Psoas muscle (tissue), 8 donors: Measurements from ENCODE around the gene PPP3R2. TPM values are rescaled to one million over a fixed set of nuclear protein-coding genes. Genes with fewer than 3 reads are reported as not detected.

Experiments used
- ATAC-seq, 4 donors: fragments of 200-7000 bp; cut with Tn5 transposase; one replicate each; pipeline ENCODE4 v1.9.1; 2020; ENCODE audit warnings: moderate library complexity in 3 of 4, mild to moderate bottlenecking in 2 of 4
- DNase-seq, 2 donors: peaks; one replicate each; pipeline ENCODE4 v3.0.0-alpha.2; 2020
- H3K27ac ChIP-seq: fragments of 200-600 bp; one replicate; pipeline ENCODE4 v1.8.0; 2022
- H3K27me3 ChIP-seq, 3 donors: fragments of 200-600 bp in 1 of 3; one replicate each; pipeline versions ENCODE4 v1.6.1 to v1.8.0; 2013 to 2022; ENCODE audit warnings: low read length in 2 of 3, mild to moderate bottlenecking in 2 of 3, moderate library complexity in 1 of 3; ENCODE audit not compliant: insufficient read depth in 3 of 3
- H3K36me3 ChIP-seq, 2 donors: fragments of 200-600 bp in 1 of 2; one replicate each; pipeline versions ENCODE4 v1.6.1 to v1.8.0; 2013 to 2022; ENCODE audit warnings: low read depth in 1 of 2, mild to moderate bottlenecking in 1 of 2, moderate library complexity in 1 of 2; ENCODE audit not compliant: insufficient read depth in 1 of 2
- H3K4me1 ChIP-seq: fragments of 200-600 bp; one replicate; pipeline ENCODE4 v1.8.0; 2022
- H3K4me3 ChIP-seq: fragments of 200-600 bp; one replicate; pipeline ENCODE4 v1.8.0; 2022; ENCODE audit warnings: mild to moderate bottlenecking
- H3K9me3 ChIP-seq: fragments of 200-600 bp; one replicate; pipeline ENCODE4 v1.8.0; 2022
- CTCF ChIP-seq: fragments of 200-600 bp; IDR thresholded peaks from one replicate; pipeline ENCODE4 v1.8.0; 2022; ENCODE audit warnings: antibody characterized with exemption
- WGBS, 3 donors: extraction: QIAGEN DNeasy Blood & Tissue Kit; methylation state at CpG; one replicate each; pipeline versions ENCODE4 v1.1.6 to v1.1.7; 2013; 5-methylcytosine and 5-hydroxymethylcytosine counted together
- intact Hi-C, 2 donors: fragments of 100-400 bp; cut with DNase I; formaldehyde crosslinking; loops; one replicate each; pipeline versions ENCODE4 v1.11.0 to v1.14.2; 2022
- long read RNA-seq, 2 donors: library from polyadenylated mRNA; unstranded; transcript quantifications; one replicate each; pipeline ENCODE4 v2.0.0, GENCODE V29; 2021
- polyA plus RNA-seq, 3 donors: library from polyadenylated mRNA; stranded (reverse); fragments of 200-250 nt; gene quantifications; one replicate each; pipeline ENCODE4 v1.2.3, GENCODE V29; 2013
- total RNA-seq, 4 donors: library from RNA; stranded (reverse); fragmentation: NEBNext Ultra II Directional in 2 of 4; extraction: Animal tissue kit (Norgen Biotek cat#: 25700) in 2 of 4; gene quantifications; one replicate each; pipeline versions ENCODE4 v1.2.1 to v1.2.4, GENCODE V29; 2021 to 2023
- donor health status: healthy with polysubstance abuse.
- donor health status: DM: no; HTN: no; CAD: no; lungs with moderate emphysema.
- donor health status: Bipolar disorder and iron deficiency.
- donor health status: healthy.
- donor health status: DM: yes; HTN: yes; CAD: no.
- donor health status: DM: no; HTN: no; CAD: no.
- donor health status: DM: no; HTN: no; CAD: no.
- donor health status: DM: yes; HTN: yes; CAD: no.

Gene PPP3R2, protein sequence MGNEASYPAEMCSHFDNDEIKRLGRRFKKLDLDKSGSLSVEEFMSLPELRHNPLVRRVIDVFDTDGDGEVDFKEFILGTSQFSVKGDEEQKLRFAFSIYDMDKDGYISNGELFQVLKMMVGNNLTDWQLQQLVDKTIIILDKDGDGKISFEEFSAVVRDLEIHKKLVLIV
- total RNA-seq (not detected), polyA plus RNA-seq (not detected)
- long read RNA-seq, donor 1: 0 reads
- long read RNA-seq, donor 2: 0 reads

GRCh38 chr9:101594796-101595195 lies at the start of gene PPP3R2:
PPP3R2 (minus strand) TSS chr9:101594969; CDS start chr9:101594921, 48 bp downstream.
- Histone ChIP-seq H3K4me1 (no peaks in the 10 kb centered on the region), H3K27me3 (peaks cover 0 to 3% (median 0%) of the 10 kb centered on the region in 3 donors), H3K9me3 (no peaks in the 10 kb centered on the region), H3K4me3 (no peak within 1 kb of the TSS), H3K27ac (no peak within 1 kb of the TSS), H3K36me3 (no peaks in the 10 kb centered on the region)
- ATAC-seq: no peak
- no peak for DNase-seq
- TF ChIP-seq CTCF: no peak
- 88 to 92% (median 91%) methylated on average over 19 of the region's 19 CpGs for WGBS, 3 donors
- intact Hi-C loops: no loop called here

- no peak overlapping the region for H3K4me3 ChIP-seq
- no peaks in the 10 kb centered on the region for H3K4me1 ChIP-seq
- intact Hi-C loops: no loop called here
- WGBS, 3 donors: 65 to 71% (median 68%) methylated on average over 2 of the region's 2 CpGs
- no peak for DNase-seq
- H3K9me3 ChIP-seq: no peaks in the 10 kb centered on the region
- no peak for TF ChIP-seq CTCF
- no peak for ATAC-seq
- no peak overlapping the region for H3K27ac ChIP-seq
- H3K36me3 ChIP-seq: no peaks in the 10 kb centered on the region
- no peaks in the 10 kb centered on the region for H3K27me3 ChIP-seq
Measured at GRCh38 chr9:101639785-101640665, 45.3 kb upstream of the PPP3R2 start.

- no peak for DNase-seq
- no peak for ATAC-seq
- H3K4me3 ChIP-seq: no peak overlapping the region
- no peaks in the 10 kb centered on the region for H3K27me3 ChIP-seq
- no peak for TF ChIP-seq CTCF
- intact Hi-C loops: no loop called here
- H3K4me1 ChIP-seq: no peaks in the 10 kb centered on the region
- 29 to 44% (median 36%) methylated on average over 1 of the region's 1 CpG for WGBS, 3 donors
- H3K9me3 ChIP-seq: no peaks in the 10 kb centered on the region
- no peaks in the 10 kb centered on the region for H3K36me3 ChIP-seq
- H3K27ac ChIP-seq: no peak overlapping the region
Measured at GRCh38 chr9:101639311-101639710, 44.5 kb upstream of the PPP3R2 start.

- intact Hi-C loops: no loop called here
- Histone ChIP-seq H3K4me1 (no peaks in the 10 kb centered on the region), H3K36me3 (no peaks in the 10 kb centered on the region), H3K9me3 (no peaks in the 10 kb centered on the region), H3K27ac (no peak overlapping the region), H3K27me3 (no peaks in the 10 kb centered on the region), H3K4me3 (no peak overlapping the region)
- no peak for DNase-seq
- ATAC-seq: no peak
- TF ChIP-seq CTCF: no peak
- 78 to 80% (median 78%) methylated on average over 3 of the region's 3 CpGs for WGBS, 3 donors
Measured at GRCh38 chr9:101636247-101636646, 41.5 kb upstream of the PPP3R2 start.
